ENCODE results near the gene POU2AF2. TPM values are rescaled to one million over a fixed set of nuclear protein-coding genes. Genes with fewer than 3 reads are reported as not detected.

Gene POU2AF2
- total and polyA plus RNA-seq, 3 experiments from 2014 or later, result not detected

GRCh38 chr11:111331711-111332479 lies 86.4 kb downstream of the POU2AF2 start:
- Mint-ChIP-seq H3K36me3 (no peaks in the 10 kb centered on the region), H3K27me3 (peaks cover 3 to 9% of the 10 kb centered on the region in 2 donors), H3K9me3 (no peaks in the 10 kb centered on the region), H3K4me3 (no peak overlapping the region), H3K27ac (no peak overlapping the region), H3K4me1 (no peaks in the 10 kb centered on the region)
- H3K4me1 ChIP-seq (ENCODE audit: insufficient read depth, low read length), result no peaks in the 10 kb centered on the region
- DNase-seq, result no peak
- no peaks in the 10 kb centered on the region for H3K9me3 ChIP-seq (ENCODE audit: low read length)
- no peaks in the 10 kb centered on the region for H3K27me3 ChIP-seq (ENCODE audit: insufficient read depth, low read length, poor library complexity, severe bottlenecking)
- ChIA-PET CTCF (no interaction called here), POLR2A (no interaction called here)
- no peak overlapping the region for H3K4me3 ChIP-seq (ENCODE audit: low read length)
- H3K36me3 ChIP-seq (ENCODE audit: insufficient read depth, low read length), result no peaks in the 10 kb centered on the region
- H3K27ac ChIP-seq (ENCODE audit: low read depth, low read length), result no peak overlapping the region

GRCh38 chr11:111334532-111335502 lies 89.3 kb downstream of the POU2AF2 start:
- CTCF ChIA-PET, result no interaction called here
- peaks cover 3 to 9% of the 10 kb centered on the region in 2 donors for H3K27me3 Mint-ChIP-seq

GRCh38 chr11:111335549-111335948 lies 90.0 kb downstream of the POU2AF2 start:
- CTCF ChIA-PET, result no interaction called here
- H3K9me3 Mint-ChIP-seq, result peaks cover 4 to 10% (median 6%) of the 10 kb centered on the region in 5 donors
- POLR2A ChIA-PET, result no interaction called here

More at GRCh38 chr11:111334532-111335502, 89.3 kb downstream of the POU2AF2 start:
- H3K4me1 ChIP-seq (ENCODE audit: insufficient read depth, low read length), result no peaks in the 10 kb centered on the region
- Mint-ChIP-seq H3K27ac (no peak overlapping the region), H3K4me1 (no peaks in the 10 kb centered on the region), H3K9me3 (peaks cover 4 to 5% (median 5%) of the 10 kb centered on the region in 5 donors), H3K4me3 (no peak overlapping the region), H3K36me3 (peaks cover 0 to 5% (median 0%) of the 10 kb centered on the region in 3 donors)
- H3K4me3 ChIP-seq (ENCODE audit: low read length), result no peak overlapping the region
- no peaks in the 10 kb centered on the region for H3K27me3 ChIP-seq (ENCODE audit: insufficient read depth, low read length, poor library complexity, severe bottlenecking)
- H3K27ac ChIP-seq (ENCODE audit: low read depth, low read length), result no peak overlapping the region
- POLR2A ChIA-PET, result no interaction called here
- no peaks in the 10 kb centered on the region for H3K36me3 ChIP-seq (ENCODE audit: insufficient read depth, low read length)
- no peak for DNase-seq
- no peaks in the 10 kb centered on the region for H3K9me3 ChIP-seq (ENCODE audit: low read length)

More at GRCh38 chr11:111335549-111335948, 90.0 kb downstream of the POU2AF2 start:
- Histone ChIP-seq H3K4me1 (ENCODE audit: insufficient read depth, low read length) (no peaks in the 10 kb centered on the region), H3K27me3 (ENCODE audit: insufficient read depth, low read length, poor library complexity, severe bottlenecking) (no peaks in the 10 kb centered on the region), H3K36me3 (ENCODE audit: insufficient read depth, low read length) (no peaks in the 10 kb centered on the region), H3K4me3 (ENCODE audit: low read length) (no peak overlapping the region), H3K27ac (ENCODE audit: low read depth, low read length) (no peak overlapping the region), H3K9me3 (ENCODE audit: low read length) (no peaks in the 10 kb centered on the region)
- Mint-ChIP-seq H3K27ac (no peak overlapping the region), H3K4me3 (no peak overlapping the region), H3K36me3 (peaks cover 0 to 5% (median 0%) of the 10 kb centered on the region in 3 donors), H3K4me1 (no peaks in the 10 kb centered on the region), H3K27me3 (peaks cover 3 to 9% of the 10 kb centered on the region in 2 donors)
- no peak for DNase-seq

Other genes with a start within 250 kb of the POU2AF2 start
- not detected for gene POU2AF3, start 52.8 kb downstream of the POU2AF2 start, total RNA-seq
- gene POU2AF3, start 52.8 kb downstream of the POU2AF2 start, polyA plus RNA-seq, result not detected
- 1 to 10 TPM; 1.5 to 2.3 TPM for gene POU2AF1, start 133.6 kb downstream of the POU2AF2 start, total RNA-seq
- not detected for gene POU2AF1, start 133.6 kb downstream of the POU2AF2 start, polyA plus RNA-seq

Measured in CD8-positive, alpha-beta memory T cell (primary cell).